Endothelial cell of umbilical vein (primary cell): ENCODE results near the gene SLC25A29. TPM values are rescaled to one million over a fixed set of nuclear protein-coding genes. Genes with fewer than 3 reads are reported as not detected.

Experiments used
- BruUV-seq: library from RNA; stranded (reverse); fragments of 400-500 nt; replicated peaks from 2 replicates; lab custom pipeline; 2021; lab: Mats Ljungman, UMichigan
- CTCF ChIA-PET: fragments of 300-600, 350-600 bp; sonication (Branson Sonifier 250); formaldehyde crosslinking; loops from one replicate; lab custom pipeline; 2021; ENCODE audit warnings: antibody characterized with exemption, inconsistent platforms; lab: Charles Lee
- POLR2A ChIA-PET: fragments of 300-600, 350-600 bp; sonication (Branson Sonifier 250); formaldehyde crosslinking; loops from one replicate; lab custom pipeline; 2021; ENCODE audit warnings: antibody characterized with exemption, inconsistent platforms; lab: Charles Lee
- DNase-seq: peaks from one replicate; pipeline ENCODE4 v3.0.0-alpha.2; 2011; ENCODE audit warnings: low read depth, low spot score
- FAIRE-seq: peaks from 2 replicates; lab custom pipeline; 2011; peaks lifted over from hg19 to GRCh38; lab: Jason Lieb, UNC
- H2AFZ ChIP-seq: 2 replicates; pipeline ENCODE4 v1.6.0; 2012; ENCODE audit warnings: low read depth, low read length, control low read depth, inconsistent platforms
- H3K27ac ChIP-seq: 2 replicates; pipeline ENCODE4 v1.5.1; 2011; ENCODE audit warnings: low read depth, mild to moderate bottlenecking, control low read depth, low read length, moderate library complexity; ENCODE audit not compliant: insufficient read depth
- H3K27me3 ChIP-seq, 2 experiments: 2 replicates each; pipeline versions ENCODE4 v1.6.0 to v1.6.1; 2011; ENCODE audit warnings: low read length in 2 of 2, mixed read lengths in 1 of 2; ENCODE audit not compliant: control insufficient read depth in 2 of 2, insufficient read depth in 2 of 2
- H3K36me3 ChIP-seq, 2 experiments: 2 replicates in 1 of 2; 3 replicates in 1 of 2; pipeline ENCODE4 v1.5.1; 2011; ENCODE audit warnings: low read length in 2 of 2, mild to moderate bottlenecking in 1 of 2, moderate library complexity in 1 of 2; ENCODE audit not compliant: control insufficient read depth in 2 of 2, insufficient read depth in 2 of 2; ENCODE audit errors: extremely low read depth in 1 of 2
- H3K4me1 ChIP-seq: 3 replicates; pipeline ENCODE4 v1.5.1; 2011; ENCODE audit warnings: mild to moderate bottlenecking, low read length; ENCODE audit not compliant: control insufficient read depth, insufficient read depth; ENCODE audit errors: extremely low read depth
- H3K4me2 ChIP-seq: 2 replicates; pipeline ENCODE4 v1.6.1; 2011; ENCODE audit warnings: low read length, control low read depth, mixed read lengths; ENCODE audit not compliant: insufficient read depth
- H3K4me3 ChIP-seq, 3 experiments: fragments of 200-600 bp in 1 of 3; sonication (generic), shearing (Covaris generic) in 1 of 3; replicated peaks in 1 of 3; 2 replicates each; pipeline ENCODE4 v1.5.1; 2011 to 2016; ENCODE audit warnings: control low read depth in 3 of 3, low read length in 3 of 3, mild to moderate bottlenecking in 2 of 3, inconsistent platforms in 1 of 3, low read depth in 1 of 3, moderate library complexity in 1 of 3; ENCODE audit not compliant: insufficient read depth in 1 of 3
- H3K79me2 ChIP-seq: 2 replicates; pipeline ENCODE4 v1.6.0; 2012; ENCODE audit warnings: low read length, inconsistent platforms; ENCODE audit not compliant: control insufficient read depth, insufficient read depth
- H3K9ac ChIP-seq: replicated peaks from 2 replicates; pipeline ENCODE3; 2011; ENCODE audit warnings: low read length, control low read depth; ENCODE audit not compliant: insufficient read depth; ENCODE audit errors: extremely low read depth
- H3K9me1 ChIP-seq: replicated peaks from 3 replicates; pipeline ENCODE4 v1.6.0; 2011; ENCODE audit warnings: mild to moderate bottlenecking, low read length; ENCODE audit not compliant: control insufficient read depth, insufficient read depth; ENCODE audit errors: extremely low read depth
- H3K9me3 ChIP-seq: replicated peaks from 2 replicates; pipeline ENCODE4 v1.5.1; 2012; ENCODE audit warnings: low read length, inconsistent platforms; ENCODE audit not compliant: control insufficient read depth, insufficient read depth
- H4K20me1 ChIP-seq: replicated peaks from 2 replicates; pipeline ENCODE3; 2011; ENCODE audit warnings: mild to moderate bottlenecking, low read length; ENCODE audit not compliant: control insufficient read depth, insufficient read depth; ENCODE audit errors: extremely low read depth
- EZH2 ChIP-seq: IDR thresholded peaks from 2 replicates; pipeline ENCODE4 v1.6.1; 2012; ENCODE audit warnings: borderline replicate concordance, low read depth, mild to moderate bottlenecking, moderate library complexity, low read length, inconsistent platforms; ENCODE audit not compliant: severe bottlenecking
- FOS ChIP-seq: IDR thresholded peaks from 2 replicates; pipeline ENCODE4 v1.6.1; 2011; ENCODE audit warnings: mild to moderate bottlenecking, low read length, moderate library complexity, borderline replicate concordance; ENCODE audit not compliant: insufficient read depth
- GATA2 ChIP-seq: IDR thresholded peaks from 2 replicates; pipeline ENCODE4 v1.7.0; 2011; ENCODE audit warnings: low read depth, mild to moderate bottlenecking, moderate library complexity, mixed read lengths, low read length; ENCODE audit not compliant: insufficient read length, insufficient read depth
- JUN ChIP-seq: IDR thresholded peaks from 2 replicates; pipeline ENCODE4 v1.6.1; 2011; ENCODE audit warnings: borderline replicate concordance, low read depth; ENCODE audit not compliant: insufficient read length, insufficient read depth
- MYC ChIP-seq: IDR thresholded peaks from one replicate; pipeline ENCODE4 v1.6.1; 2011; ENCODE audit warnings: mild to moderate bottlenecking, low read depth, low read length
- POLR2A ChIP-seq: IDR thresholded peaks from 2 replicates; pipeline ENCODE4 v1.6.1; 2012; ENCODE audit warnings: low read depth, mild to moderate bottlenecking, control low read depth, low read length
- POLR2AphosphoS5 ChIP-seq: IDR thresholded peaks from 2 replicates; pipeline ENCODE4 v1.6.1; 2012; ENCODE audit warnings: low read depth, mild to moderate bottlenecking, control low read depth, low read length, moderate library complexity; ENCODE audit not compliant: insufficient read depth
- dilution Hi-C: fragments of 300-500 bp; cut with MboI; formaldehyde crosslinking; loops from one replicate; pipeline ENCODE4 v1.15.0; 2019; ENCODE audit warnings: low sequenced_read_pairs; ENCODE audit not compliant: extremely low pct_ligation_motif_present
- intact Hi-C: fragments of 100-400 bp; cut with micrococcal nuclease; formaldehyde crosslinking; loops from one replicate; pipeline ENCODE4 v1.10.0; 2022
- polyA plus RNA-seq, 4 experiments: library from polyadenylated mRNA; depleted of rRNA in 3 of 4; stranded (reverse) in 3 of 4; unstranded in 1 of 4; fragments of >200 nt; gene quantifications; 2 replicates each; pipeline versions ENCODE4 v1.2.1 to v1.2.3, GENCODE V29; 2011 to 2012; ENCODE audit warnings: missing spikeins in 1 of 4
- total RNA-seq: library from RNA; stranded (reverse); gene quantifications from 2 replicates; pipeline ENCODE4 v1.2.3, GENCODE V29; 2021
- TF ChIP-seq, protein P1 (sequence below): IDR thresholded peaks from 2 replicates; pipeline ENCODE4 v1.6.1; 2011; ENCODE audit not compliant: insufficient read depth, insufficient read length
- TF ChIP-seq, protein P2 (sequence below), 2 donors: IDR thresholded peaks; 1 replicate in 1 of 2; 2 replicates in 1 of 2; pipeline ENCODE4 v1.5.1; 2011; ENCODE audit warnings: low read length in 2 of 2, mild to moderate bottlenecking in 2 of 2, moderate library complexity in 2 of 2, control low read depth in 1 of 2, inconsistent platforms in 1 of 2, low read depth in 1 of 2; ENCODE audit not compliant: insufficient read depth in 1 of 2; ENCODE audit errors: extremely low read depth in 1 of 2

The SLC25A29 gene
- total and polyA plus RNA-seq, 2 donors (not counting 3 experiments of a cell fraction or from before 2014, with no cell fraction given): 132 to 154 TPM

DNA sequence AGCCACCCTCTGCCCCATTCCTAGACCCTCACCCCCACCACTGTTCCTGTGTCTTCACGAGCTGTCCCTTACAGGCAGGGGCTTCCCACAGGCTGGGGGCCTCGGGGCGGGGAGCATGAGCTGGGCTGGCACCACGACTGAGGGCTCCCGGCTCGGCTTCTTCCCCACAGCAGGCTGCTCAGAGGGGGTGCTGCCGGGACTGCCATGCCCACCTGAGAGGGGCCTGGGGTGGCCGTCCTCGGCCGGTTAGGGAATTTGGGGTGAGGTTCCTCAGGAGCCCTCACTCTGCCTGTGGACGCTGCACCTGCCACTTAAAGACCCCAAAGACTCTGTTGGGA is 23.7 kb upstream of the SLC25A29 start:
- POLR2A ChIA-PET: no interaction called here
- no peaks in the 10 kb centered on the region for H3K4me1 ChIP-seq
- TF ChIP-seq FOS (no peak), GATA2 (no peak), MYC (no peak), POLR2A (no peak), POLR2AphosphoS5 (no peak), JUN (no peak), EZH2 (no peak)
- TF ChIP-seq, protein P1, sequence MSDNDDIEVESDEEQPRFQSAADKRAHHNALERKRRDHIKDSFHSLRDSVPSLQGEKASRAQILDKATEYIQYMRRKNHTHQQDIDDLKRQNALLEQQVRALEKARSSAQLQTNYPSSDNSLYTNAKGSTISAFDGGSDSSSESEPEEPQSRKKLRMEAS: no peak
- TF ChIP-seq, protein P2, sequence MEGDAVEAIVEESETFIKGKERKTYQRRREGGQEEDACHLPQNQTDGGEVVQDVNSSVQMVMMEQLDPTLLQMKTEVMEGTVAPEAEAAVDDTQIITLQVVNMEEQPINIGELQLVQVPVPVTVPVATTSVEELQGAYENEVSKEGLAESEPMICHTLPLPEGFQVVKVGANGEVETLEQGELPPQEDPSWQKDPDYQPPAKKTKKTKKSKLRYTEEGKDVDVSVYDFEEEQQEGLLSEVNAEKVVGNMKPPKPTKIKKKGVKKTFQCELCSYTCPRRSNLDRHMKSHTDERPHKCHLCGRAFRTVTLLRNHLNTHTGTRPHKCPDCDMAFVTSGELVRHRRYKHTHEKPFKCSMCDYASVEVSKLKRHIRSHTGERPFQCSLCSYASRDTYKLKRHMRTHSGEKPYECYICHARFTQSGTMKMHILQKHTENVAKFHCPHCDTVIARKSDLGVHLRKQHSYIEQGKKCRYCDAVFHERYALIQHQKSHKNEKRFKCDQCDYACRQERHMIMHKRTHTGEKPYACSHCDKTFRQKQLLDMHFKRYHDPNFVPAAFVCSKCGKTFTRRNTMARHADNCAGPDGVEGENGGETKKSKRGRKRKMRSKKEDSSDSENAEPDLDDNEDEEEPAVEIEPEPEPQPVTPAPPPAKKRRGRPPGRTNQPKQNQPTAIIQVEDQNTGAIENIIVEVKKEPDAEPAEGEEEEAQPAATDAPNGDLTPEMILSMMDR (IDR thresholded peaks at IDR 0.05; ENCODE audit: extremely low read depth in 1 of 2, insufficient read depth in 1 of 2, low read depth in 1 of 2, low read length in 2 of 2): no peak
- H3K9me3 ChIP-seq: no peaks in the 10 kb centered on the region
- H2AFZ ChIP-seq: no peak overlapping the region
- no TSS peak for BruUV-seq
- no peaks in the 10 kb centered on the region for H3K79me2 ChIP-seq
- CTCF ChIA-PET: interaction anchor here (1.3 to 1.5 kb wide), 2 partner anchors 8 to 11 kb away, joined by 6 to 7 read pairs; no protein-coding TSS in a partner anchor
- H3K9me1 ChIP-seq: no peaks in the 10 kb centered on the region
- peaks cover 11 to 18% of the 10 kb centered on the region in 2 experiments for H3K36me3 ChIP-seq
- no peak for FAIRE-seq
- no peak for DNase-seq
- no peaks in the 10 kb centered on the region for H3K27me3 ChIP-seq
- H3K9ac ChIP-seq: no peak overlapping the region
- dilution Hi-C loops (no loop called here), intact Hi-C loops (no loop called here)
- H3K4me2 ChIP-seq: no peak overlapping the region
- no peaks in the 10 kb centered on the region for H4K20me1 ChIP-seq
- no peak overlapping the region for H3K4me3 ChIP-seq
- no peak overlapping the region for H3K27ac ChIP-seq
